Fibroblast of mammary gland (primary cell): ENCODE data around the gene ANKRD10.

Source experiments
- DNase-seq: peaks from one replicate; pipeline ENCODE4 v3.0.0-alpha.2; 2010; ENCODE audit warnings: low read depth
- H3K4me3 ChIP-seq: 2 replicates; pipeline ENCODE4 v1.5.1; 2011; ENCODE audit warnings: low read depth, mild to moderate bottlenecking, low read length, moderate library complexity; ENCODE audit not compliant: control insufficient read depth
- TF ChIP-seq, protein P1 (sequence below): conservative IDR thresholded peaks from 2 replicates; pipeline ENCODE4 v1.5.1; 2011; ENCODE audit warnings: low read depth, low read length, inconsistent platforms; ENCODE audit not compliant: control insufficient read depth, insufficient read depth

Gene ANKRD10

DNA sequence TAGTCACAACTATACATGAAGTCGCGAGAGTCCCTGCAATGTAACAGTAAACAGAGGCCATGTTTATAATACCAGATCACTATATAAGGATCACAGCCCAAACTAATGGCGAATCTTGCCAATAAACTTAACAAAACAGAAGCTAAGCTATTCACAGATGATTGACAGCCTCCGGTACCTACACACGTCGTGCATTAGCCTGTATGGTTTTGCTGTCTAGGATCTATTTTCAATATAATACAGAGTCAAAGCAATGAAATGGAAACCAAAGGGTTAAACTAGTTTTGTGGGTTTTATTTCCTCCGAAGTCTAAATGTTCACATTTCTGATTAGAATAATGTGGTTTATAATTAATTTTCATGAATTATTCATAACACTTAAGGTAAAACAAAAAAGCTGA is 10.1 kb downstream of the ANKRD10 start:
- DNase-seq = no peak
- no peak overlapping the region for H3K4me3 ChIP-seq
- TF ChIP-seq, protein P1, sequence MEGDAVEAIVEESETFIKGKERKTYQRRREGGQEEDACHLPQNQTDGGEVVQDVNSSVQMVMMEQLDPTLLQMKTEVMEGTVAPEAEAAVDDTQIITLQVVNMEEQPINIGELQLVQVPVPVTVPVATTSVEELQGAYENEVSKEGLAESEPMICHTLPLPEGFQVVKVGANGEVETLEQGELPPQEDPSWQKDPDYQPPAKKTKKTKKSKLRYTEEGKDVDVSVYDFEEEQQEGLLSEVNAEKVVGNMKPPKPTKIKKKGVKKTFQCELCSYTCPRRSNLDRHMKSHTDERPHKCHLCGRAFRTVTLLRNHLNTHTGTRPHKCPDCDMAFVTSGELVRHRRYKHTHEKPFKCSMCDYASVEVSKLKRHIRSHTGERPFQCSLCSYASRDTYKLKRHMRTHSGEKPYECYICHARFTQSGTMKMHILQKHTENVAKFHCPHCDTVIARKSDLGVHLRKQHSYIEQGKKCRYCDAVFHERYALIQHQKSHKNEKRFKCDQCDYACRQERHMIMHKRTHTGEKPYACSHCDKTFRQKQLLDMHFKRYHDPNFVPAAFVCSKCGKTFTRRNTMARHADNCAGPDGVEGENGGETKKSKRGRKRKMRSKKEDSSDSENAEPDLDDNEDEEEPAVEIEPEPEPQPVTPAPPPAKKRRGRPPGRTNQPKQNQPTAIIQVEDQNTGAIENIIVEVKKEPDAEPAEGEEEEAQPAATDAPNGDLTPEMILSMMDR = no peak

DNA sequence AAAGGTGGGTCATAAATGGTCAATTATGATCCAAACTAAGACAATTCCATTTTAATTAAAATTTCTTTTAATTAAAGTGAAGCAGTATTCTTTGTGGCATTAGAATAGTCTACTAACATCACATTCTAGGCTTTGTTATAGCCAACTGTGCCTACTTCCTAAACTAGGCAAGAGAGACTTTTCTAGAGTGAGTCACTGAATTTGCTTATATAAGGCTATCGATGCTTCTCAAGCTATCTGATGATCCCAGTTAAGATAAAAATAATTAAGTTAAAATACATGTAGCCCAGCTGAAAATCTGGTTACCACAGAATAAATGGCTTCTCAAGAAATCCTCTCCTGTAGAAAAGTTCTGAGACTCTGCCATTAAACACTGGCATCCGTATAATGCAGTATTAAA is 12.5 kb downstream of the ANKRD10 start:
- no peak overlapping the region for H3K4me3 ChIP-seq
- DNase-seq = no peak
- TF ChIP-seq, protein P1 = no peak

DNA sequence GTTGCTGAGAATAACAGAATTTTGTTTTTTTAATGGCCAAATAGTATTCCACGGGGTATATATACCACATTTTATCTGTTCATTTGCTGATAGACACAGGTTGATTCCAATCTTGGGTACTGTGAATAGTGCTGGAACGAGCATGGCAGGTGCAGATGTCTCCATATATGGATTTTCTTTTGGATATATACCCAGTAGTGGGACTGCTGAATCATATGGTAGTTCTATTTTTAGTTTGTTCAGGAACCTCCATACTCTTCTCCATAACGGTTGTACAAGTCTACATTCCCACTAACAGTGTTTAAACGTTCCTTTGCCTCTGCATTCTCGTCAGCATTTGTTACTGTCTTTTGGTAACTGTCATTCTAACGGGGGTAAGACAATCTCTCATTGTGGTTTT is 17.3 kb downstream of the ANKRD10 start:
- no peak for DNase-seq
- H3K4me3 ChIP-seq = no peak overlapping the region
- TF ChIP-seq, protein P1 = no peak

DNA sequence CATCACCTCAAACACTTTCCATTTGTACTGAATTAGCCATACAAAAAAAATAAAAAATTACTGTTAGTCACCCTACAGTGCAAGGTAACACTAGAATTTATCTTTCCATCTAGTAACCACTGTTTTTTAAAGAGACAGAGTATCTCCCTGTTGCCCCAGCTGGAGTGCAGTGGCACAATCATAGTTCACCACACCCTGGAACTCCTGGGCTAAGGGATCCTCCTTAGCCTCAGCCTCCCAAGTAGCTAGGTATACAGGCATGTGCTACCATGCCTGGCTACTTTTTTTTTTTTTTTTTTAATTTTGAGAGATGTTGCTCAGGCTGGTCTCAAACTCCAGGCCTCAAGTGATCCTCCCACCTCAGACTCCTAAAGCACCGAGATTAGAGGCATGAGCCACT is 17.9 kb downstream of the ANKRD10 start:
- TF ChIP-seq, protein P1 = no peak
- H3K4me3 ChIP-seq = no peak overlapping the region
- DNase-seq = no peak

DNA sequence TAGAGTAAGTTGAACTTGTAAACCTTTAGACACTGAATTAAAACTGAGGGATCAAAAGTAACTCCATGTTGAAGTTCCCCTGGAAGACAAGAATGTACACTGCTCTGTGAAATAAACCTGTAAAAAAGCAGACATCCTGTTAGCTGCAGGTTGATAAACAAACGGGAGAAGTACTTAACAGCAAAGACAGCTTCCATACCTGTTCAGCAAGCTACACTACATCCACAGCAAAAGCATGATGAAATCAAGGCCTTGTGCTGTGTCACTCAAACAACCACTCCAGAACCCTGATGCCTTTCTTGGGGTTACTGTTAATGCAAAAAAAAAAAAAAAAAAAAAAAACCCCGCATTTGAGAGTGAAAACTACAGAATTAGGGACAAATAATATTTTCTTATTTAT is 20.8 kb downstream of the ANKRD10 start:
- DNase-seq = no peak
- H3K4me3 ChIP-seq = no peak overlapping the region
- TF ChIP-seq, protein P1 = no peak

DNA sequence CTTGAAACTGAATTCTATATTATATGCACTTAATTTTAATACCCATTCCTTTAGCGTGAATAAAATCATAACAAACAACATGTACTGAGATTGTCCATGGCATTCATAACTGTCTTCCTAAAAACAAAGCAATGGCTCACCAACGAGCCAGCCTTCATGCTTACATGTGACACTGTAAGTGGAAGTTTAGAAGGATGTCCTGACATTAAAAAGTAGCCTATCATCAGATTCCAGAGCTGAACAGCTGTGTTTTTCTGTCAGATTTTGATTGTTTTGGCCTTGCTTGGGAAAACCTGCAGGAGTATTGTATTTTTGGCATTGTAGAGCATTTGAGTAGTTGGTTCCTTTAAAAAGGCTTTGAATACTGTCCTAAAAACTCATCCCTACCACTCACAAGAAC is 21.3 kb downstream of the ANKRD10 start:
- H3K4me3 ChIP-seq = no peak overlapping the region
- TF ChIP-seq, protein P1 = no peak
- DNase-seq = no peak

DNA sequence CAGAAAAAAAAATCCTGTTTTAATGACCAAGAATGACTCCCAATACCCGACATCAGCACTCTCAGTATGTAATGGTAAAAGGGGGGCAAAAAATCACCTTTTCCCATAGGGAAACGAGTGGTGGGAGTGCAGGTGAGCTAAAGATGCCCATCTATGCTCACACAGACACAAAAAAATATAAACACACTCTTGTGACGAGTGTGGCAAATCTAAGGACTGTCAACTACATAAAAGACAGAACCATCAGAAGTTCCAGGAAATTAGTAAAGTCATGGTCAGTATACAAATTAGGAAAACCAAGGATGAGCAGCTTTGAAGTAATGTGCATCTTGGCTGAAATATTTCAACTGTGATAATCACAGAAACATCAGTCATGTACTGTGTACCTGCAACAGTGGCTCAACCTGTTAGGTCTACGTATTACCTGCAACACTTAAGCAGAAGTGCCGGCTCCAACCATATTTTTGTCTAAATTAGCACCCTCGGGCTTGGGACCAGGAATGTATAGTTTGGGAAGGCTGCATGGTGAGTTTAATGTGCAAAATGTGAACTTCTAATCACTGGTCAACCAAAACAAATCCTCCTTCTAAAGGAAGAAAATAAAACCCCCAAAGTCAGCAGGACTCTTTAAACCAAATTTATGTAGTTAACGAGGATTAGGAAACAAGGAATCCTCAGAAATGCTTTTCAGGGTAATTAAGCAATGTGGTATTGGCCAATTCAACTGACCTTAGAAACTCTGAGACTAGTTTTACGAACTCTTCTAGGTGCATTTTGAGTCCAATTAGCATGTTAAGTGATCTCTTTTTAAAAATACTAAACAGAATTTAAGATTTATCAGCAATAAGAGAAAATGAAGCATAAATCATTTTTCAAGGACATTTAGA is 24.3 kb downstream of the ANKRD10 start:
- H3K4me3 ChIP-seq = no peak overlapping the region
- DNase-seq = no peak
- TF ChIP-seq, protein P1 = no peak
